NCI-H2029 (cell line): ENCODE data around the gene SPNS1.
"Not testable (repeated sequence)": the region's sequence is repeated elsewhere in the genome, so short reads cannot be mapped to it uniquely, and the experiment has no call there.

ENCODE experiments used
- DNase-seq: peaks from one replicate; lab custom pipeline; 2025; lab: John Stamatoyannopoulos, UW

The SPNS1 gene

DNA sequence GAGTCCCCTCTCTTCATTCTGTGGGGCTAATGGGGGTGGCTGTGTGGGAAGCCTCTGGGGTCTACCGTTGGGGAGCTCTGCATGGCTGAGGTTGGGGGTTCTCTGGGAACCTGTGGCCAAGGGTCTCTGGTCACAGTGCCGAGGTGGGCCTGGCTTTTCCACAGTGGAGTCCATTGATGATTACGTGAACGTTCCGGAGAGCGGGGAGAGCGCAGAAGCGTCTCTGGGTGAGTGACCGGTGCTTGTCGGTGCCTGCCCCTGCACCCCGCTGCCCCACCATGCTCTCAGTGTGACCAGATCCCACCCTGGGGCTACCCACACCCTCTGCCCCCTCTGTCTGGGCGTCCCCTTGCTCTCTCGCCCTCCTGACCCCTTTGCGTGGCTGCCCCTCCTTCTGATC, 14.8 kb downstream of the SPNS1 start:
- no peak for DNase-seq

DNA sequence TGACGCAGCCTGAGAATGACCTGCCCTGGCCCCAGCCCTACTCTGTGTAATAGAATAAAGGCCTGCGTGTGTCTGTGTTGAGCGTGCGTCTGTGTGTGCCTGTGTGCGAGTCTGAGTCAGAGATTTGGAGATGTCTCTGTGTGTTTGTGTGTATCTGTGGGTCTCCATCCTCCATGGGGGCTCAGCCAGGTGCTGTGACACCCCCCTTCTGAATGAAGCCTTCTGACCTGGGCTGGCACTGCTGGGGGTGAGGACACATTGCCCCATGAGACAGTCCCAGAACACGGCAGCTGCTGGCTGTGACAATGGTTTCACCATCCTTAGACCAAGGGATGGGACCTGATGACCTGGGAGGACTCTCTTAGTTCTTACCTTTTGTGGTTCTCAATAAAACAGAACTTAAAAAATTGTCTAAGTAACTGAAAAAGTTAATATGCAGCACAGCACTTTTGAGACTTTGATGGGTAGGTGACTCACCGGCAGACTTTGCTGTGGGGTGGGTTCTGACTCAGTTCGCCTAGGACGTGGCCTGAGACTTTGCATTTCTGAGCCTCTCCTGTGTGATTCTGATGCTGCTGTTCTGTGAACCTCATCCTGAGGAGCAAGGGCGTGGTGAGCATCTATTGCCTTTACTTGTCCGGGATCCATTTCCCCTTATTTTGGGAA, 15.9 kb downstream of the SPNS1 start:
- no peak for DNase-seq

DNA sequence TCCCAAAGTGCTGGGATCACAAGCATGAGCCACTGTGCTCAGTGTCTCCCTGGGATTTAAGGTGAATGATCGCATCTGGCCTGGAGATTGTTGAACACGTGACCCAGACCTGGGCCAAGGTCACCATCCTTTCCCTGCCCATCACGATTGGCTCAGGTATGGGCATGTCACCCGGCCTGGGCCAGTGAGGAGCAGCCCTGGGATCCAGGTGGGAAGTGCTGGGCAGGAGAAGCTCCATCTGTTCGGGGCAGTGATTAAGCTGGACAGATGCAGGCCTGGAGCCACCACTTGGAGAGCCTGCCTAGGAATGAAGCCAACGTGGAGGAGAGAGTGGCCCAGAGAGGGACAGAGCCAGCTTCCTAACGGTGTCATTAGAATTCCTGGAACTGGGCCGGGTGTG, 17.1 kb downstream of the SPNS1 start:
- DNase-seq, result no peak

DNA sequence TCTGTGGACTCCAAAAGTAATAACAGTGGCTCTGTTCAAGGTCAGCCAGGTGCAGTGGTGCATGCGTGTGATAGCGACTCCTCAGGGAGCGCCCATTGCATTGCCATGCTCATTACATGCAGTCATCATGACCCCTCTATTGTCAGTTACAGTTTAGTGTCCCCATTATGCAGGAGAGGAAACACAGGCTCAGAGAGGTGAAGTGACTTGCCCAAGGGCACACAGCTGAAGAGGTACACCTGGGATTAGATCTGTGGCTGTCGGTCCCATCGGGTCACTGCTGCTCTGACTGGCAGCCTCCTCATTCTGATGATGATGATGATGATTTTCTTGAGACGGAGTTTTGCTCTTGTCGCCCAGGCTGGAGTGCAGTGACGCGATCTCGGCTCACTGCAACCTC, 17.9 kb downstream of the SPNS1 start:
- no peak for DNase-seq

DNA sequence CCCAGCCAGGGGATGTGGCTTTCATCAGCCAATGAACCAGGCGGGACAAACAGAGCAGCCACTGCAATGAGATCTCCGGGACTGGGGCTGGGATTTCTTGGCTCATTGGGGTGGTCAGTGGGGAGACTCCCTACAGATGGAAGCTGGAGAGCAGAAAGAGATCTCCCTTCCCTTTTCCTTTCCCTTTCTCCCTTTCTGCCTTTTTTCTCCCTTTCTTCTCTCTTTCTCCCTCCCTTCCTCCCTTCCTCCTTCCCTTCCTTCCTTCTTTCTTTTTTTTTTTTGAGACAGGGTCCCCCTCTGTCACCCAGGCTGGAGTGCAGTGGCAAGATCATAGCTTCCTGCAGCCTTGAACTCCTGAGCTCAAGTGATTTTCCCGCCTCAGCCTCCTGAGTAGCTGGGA, 24.3 kb downstream of the SPNS1 start:
- no peak for DNase-seq

DNA sequence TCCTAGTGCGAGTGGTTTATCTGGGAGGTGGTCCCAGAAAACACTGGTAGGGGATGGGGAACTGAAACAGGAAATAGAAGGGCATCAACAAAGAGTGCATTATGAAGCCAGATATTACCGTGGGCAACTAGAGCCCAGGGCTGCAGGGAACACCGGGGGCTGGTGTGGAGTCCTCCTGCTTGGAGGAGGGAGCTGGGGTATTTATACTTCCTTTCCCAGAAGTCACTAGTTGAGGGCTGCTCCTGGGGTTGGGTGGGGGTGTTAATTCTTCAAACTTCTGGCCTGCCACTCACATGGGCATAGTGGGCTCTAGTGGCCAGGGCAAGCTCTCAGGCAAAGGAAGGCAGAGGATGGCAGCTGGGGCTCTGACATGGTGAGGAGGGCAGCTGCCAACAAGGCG, 25.0 kb downstream of the SPNS1 start:
- no peak for DNase-seq

DNA sequence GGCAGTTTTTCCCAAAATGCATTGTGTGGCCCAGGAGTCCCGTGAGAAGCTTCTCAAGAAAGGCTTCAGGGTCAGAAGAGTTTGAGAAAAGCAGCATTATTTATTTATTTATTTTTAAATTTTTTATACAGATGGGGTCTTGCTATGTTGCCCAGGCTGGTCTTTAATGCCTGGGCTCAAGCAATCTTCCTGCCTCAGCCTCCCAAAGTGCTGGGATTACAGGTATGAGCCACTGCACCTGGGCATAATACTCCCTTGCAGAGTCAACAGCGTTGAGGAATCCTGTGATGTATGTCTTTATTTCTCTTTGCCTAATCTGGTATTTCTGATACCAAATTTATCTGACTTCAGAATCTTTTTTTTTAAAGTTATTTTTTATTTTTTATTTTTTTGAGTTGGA, 25.4 kb downstream of the SPNS1 start:
- DNase-seq, result no peak

DNA sequence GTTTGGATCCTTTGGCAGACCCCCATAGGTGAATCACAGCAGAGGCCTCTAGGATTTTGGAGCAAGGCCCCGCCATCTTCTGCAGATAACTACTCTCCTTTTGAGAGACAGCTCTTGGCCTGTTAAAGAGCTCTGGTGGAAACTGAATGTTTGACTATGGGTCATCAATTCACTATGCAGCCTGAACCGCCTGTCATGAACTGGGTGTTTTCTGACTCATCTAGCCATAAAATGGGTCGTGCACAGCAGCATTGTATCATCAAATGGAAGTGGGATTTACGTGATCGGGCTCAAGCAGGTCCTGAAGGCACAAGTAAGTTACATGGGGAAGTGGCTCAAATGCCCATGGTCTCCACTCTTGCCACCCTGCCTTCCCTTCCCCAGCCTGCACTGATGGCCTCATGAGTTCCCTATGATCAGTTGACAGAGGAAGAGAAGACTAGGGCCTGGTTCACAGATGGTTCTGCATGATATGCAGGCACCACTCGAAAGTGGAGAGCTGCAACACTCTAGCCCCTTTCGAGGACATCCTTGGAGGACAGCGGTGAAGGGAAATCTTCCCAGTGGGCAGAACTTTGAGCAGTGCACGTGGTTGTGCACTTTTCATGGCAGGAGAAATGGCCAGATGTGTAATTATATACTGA, 30.0 kb downstream of the SPNS1 start:
- not testable (repeated sequence) for DNase-seq

DNA sequence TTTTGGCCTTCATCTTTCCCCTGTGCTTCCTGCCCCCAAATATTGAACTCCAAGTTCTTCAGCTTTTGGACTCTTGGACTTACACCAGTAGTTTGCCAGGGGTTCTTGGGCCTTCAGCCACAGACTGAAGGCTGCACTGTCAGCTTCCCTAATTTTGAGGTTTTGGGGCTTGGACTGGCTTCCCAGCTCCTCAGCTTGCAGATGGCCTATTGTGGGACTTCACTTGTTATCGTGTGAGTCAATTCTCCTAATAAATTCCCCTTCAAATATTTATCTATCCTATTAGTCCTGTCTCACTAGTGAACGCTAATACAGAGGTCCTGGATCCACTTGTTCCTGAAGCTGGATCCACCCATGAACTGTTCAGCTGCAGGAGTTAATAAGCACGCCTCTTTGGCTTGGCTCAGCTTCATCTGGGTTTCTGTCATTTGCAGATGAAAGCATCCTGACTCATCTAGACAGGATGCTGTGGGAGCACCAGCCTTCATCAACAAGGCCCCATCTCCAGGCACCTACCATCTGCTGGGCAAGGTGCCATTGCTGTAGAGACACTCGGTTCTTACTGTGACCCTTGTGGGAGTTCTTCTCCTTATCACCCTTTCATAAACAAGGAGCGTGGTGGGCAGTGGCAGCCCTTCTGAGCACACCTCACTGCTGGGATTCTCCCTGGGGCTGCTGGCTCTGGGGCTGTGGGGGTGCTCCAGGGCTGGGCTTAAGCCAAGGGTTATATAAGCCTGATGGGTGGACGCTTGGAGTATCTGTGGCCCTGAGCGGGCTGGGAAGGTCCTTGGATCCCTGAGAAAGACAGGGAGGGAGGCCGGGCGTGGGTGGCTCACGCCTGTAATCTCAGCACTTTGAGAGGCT, 33.4 kb downstream of the SPNS1 start:
- no peak for DNase-seq

DNA sequence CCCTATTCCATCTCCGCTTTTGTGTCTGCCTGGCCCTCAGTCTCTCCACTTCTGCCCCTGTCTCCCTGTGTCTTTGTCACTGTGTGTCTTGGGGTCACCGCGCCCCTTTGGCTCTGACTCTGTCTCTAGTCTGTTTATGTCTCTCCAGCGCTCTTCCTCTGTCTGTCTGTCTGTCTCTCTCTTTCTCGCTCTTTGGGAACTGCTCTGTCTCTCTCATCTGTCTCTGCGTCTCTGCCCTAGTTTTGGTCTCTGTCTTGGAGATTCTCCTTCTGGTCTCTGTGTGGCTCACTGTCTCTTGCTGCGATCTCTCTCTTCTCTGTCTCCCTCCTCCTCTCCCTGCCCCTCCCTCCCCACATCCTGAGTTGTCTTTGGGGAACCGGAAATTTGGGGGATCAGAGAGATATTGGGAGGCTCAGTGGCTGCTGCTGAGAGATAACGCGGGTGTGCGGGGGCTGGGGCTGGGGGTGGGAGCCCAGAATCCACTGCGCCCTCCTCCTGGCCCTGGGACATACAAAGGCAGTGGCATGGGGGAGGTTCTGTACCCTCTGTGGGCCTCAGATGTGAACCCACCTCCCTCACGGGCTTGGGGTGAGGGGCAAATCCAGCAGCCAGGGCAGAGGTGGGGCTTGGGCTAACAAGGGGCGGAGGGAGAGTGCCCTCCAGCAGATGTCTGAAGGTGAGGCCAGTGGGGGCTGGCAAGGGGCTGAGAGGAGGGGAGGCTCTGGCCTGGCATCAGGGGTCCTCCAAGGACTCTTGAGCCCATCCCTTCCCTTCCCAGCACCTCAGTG, 34.7 kb downstream of the SPNS1 start:
- no peak for DNase-seq

DNA sequence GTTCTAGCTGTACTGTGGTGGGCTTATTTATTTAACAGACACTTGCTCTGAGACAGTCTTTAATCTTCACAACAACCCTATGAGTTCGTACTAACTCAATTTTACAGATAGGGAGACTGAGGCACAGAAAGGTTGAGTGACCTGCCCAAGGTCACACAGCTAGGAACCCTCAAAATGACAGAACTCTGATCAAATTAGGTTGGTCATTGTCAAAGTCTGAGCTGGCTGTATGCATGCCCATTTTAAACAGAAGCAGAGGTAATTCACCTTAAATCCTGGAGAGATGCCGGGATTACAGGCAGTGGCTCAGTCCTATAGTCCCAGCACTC, 35.2 kb downstream of the SPNS1 start:
- DNase-seq, result no peak

DNA sequence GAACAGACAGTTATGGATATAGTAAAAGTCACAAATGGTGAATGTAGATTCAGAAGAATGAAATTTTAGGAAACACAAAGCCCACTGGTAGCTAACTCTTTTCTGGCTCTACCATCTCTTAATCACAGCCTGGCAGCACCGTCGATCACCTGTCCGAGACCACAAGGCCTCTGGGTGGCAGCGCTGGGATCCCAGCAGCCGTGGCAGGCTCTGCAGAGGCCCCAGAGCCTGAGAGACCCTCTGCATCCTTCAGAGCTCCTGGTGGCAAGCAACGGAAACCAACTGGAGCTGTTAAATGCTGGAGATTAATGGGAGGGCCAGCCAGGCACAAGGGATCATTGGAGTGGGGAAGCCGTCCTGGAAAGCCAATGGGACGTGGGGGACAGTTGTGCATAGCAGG, 36.5 kb downstream of the SPNS1 start:
- no peak for DNase-seq

DNA sequence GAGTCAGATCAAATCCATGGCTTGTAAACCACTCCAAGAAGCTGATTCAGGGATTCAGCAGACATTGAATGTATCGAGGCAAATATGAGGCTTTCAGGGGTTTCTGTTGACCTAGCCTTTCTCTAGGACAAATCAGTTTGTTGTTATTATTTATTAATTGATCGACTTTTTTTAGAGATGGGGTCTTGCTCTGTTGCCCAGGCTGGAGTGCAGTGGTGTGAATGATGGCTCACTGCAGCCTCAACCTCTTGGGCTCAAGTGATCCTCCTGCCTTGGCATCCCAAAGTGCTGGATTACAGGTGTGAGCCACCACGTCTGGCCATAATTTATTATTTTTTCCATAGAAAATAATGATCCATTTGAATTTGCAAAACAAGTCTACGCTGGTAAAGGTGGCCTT, 37.3 kb downstream of the SPNS1 start:
- DNase-seq, result no peak

DNA sequence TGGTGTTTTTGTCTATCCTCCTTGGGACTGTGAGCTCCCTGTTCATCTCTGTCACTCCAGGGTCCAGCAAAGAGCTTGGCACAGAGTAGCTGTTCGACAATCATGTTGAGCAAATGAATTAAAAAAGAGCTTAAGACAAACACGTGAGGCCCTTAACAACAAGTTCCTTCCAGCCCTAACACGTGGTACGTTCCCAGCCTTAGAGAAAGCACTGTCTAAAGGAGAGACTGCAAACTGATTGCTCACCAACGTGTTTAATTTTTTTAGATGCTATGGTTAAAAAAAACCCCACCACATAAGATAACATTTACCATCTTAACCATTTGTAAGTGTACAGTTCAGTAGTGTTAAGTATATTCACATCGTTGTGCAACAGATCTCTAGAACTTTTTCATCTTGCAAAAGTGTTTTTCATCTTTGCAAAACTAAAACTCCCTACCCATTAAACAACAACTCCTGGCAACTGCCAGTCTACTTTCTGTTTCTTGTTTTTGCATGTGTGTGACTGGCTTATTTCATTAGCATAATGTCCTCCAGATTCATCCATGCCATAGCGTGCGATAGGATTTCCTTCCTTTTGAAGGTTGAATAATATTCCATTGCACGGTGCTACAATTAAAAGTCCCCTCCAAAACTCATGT, 38.5 kb downstream of the SPNS1 start:
- DNase-seq, result no peak

DNA sequence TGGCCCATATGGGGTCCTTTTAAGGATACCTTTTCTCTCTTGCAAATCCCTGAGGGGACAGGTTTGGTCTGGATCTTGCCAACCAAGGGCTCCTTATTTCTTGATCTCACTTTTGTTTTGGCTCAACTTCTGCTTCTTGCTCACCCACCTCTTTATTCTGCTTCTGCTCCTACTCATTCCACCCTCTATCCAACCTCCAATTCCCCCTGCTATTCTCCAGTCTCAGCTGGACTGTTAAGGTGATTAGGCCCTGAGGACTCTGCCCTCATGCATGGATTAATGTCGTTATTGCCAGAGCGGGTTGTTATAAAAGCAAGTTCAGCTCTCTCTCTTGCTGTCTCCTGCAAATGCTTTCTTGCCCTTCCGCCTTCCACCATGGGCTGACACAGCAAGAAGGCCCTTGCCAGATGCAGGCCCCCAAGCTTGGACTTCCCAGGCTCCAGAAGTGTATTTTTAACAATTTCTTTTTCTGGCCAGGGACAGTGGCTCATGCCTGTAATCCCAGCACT, 40.0 kb downstream of the SPNS1 start:
- DNase-seq, result no peak

DNA sequence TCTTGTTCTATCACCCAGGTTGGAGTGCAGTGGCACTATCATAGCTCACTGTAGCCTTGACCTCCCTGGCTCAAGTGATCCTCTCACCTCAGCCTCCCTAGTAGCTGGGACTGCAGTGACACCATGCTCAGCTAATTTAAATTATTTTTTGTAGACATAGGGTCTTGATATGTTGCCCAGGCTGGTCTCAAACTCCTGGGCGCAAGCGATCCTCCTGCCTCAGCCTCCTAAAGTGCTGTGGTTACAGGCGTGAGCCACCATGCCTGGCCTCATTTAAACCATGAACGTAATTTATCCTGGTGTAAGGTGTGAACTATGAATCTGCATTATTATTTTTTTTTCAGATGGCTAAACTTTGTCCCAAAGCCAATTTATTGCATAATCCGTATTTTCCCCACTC, 47.6 kb downstream of the SPNS1 start:
- DNase-seq, result no peak

DNA sequence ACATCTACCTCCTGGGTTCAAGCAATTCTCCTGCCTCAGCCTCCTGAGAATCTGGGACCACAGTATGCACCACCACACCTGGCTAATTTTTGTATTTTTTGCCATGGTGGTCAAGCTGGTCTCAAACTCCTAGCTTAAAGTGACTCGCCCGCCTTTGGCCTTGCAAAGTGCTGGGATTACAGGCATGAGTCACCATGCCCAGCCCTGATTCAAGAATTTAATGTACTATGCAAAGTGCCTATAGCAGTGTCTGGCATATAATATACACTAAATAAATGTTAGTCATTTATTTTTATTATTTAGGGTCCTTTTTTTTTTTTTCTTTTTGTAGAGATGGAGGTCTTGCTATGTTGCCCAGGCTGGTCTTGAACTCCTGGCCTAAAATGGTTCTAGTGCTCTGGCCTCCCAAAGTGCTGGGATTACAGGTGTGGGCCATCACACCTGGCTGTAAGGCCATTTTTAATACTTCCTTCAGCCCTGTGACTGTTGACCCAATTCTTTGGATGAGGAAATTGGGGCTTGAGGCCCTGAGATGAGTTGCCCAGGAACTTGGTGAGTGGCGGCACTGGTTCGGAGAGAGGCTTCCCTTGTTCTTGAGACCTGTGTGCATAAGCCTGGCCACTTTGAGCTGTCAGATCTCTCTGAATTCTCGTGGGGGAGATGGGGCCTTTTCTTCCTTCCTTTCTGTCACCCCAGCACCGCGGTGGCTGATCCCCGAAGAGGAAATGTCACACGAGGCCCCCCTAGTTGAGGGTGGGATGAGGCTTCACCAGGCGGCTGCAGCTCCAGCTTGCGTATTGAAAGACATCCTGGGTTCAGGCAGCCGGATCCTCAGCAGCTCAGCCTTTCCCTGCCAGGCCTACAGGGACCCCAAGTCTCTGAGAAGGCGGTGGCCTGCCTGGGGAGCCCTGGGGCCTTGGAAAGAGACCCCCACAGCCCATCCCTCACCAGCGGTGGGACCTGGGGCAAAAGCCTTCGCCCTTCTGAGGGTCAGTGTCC, 49.0 kb downstream of the SPNS1 start:
- no peak for DNase-seq

DNA sequence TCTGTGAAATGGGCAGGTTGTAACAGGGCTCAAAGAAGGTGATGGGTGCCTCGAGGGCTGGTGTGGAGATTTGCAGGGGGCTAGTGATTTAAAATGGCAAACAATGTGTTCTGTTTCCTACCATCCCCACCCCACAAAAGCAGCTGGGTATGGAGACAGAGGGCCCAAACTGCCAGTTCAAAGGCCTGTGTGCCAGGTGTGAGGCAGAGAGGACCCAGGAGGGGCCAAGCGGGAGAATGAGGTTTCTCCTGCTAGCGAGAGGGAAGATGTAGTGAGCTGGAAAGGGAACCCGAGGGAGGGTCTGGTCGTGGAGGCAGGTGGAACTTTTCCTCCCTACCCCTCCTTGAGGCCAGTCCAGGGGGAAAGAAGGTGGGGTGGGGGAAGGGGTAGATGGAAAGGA, 49.7 kb downstream of the SPNS1 start:
- DNase-seq, result no peak

DNA sequence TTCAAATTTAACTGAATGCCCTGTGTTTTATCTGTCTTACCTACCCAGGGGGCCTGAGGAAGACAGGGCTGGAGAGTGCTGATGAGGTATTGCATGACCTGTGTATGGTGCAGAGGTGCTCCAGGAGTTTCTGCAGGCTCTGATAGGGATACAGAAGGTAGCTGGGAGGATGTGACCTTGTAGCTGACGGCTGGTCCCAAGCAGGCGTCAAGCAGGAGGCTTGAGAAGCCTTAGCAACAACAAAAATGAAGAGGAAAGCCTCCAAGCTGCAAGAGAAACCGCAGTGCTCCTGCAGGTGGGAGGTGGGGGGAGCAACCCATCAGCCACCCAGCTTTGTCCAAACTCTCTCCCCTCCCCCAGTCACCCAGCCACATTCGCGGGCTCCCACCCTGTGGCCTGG, 50.6 kb downstream of the SPNS1 start:
- no peak for DNase-seq

DNA sequence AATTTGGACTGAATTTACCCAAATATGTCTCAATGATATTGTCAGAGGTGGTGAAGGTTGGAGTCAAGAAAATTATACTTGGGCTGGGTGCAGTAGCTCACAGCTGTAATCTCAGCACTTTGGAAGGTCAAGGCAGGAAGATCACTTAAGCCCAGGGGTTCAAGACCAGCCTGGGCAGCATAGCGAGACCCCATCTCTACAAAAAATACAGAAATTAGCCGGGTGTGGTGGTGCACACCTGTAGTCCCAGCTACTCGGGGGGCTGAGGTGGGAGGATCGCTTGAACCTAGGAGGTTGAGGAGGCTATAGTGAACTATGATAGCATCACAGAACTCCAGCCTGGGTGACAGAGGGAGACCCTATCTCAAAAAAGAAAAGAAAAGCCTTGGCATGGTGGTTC, 51.2 kb downstream of the SPNS1 start:
- DNase-seq, result no peak
